Renal cortex interstitium (tissue), 11 donors: ENCODE measurements around the gene FZR1. TPM values are rescaled to one million over a fixed set of nuclear protein-coding genes. Genes with fewer than 3 reads are reported as not detected.

Experiments used
- DNase-seq, 11 donors: peaks; one replicate each; pipeline ENCODE4 v3.0.0-alpha.2; 2013; ENCODE audit warnings: low read depth in 9 of 11, low spot score in 4 of 11; ENCODE audit errors: extremely low read depth in 1 of 11
- polyA plus RNA-seq, 3 donors: library from polyadenylated mRNA; unstranded; fragments of 120-200 nt; gene quantifications; one replicate each; pipeline ENCODE4 v1.2.1, GENCODE V29; 2013; ENCODE audit not compliant: insufficient read length in 3 of 3

The FZR1 gene
- polyA plus RNA-seq, 3 donors = 41.8 to 65.0 (median 55.1) TPM

- DNase-seq = no peak
Measured at GRCh38 chr19:3468211-3468610, 37.9 kb upstream of the FZR1 start.

- DNase-seq = no peak
Measured at GRCh38 chr19:3469638-3470499, 36.2 kb upstream of the FZR1 start.

GRCh38 chr19:3470500-3471128 is 35.5 kb upstream of the FZR1 start:
- DNase-seq = no peak

- DNase-seq = no peak
Measured at GRCh38 chr19:3471954-3472655, 34.0 kb upstream of the FZR1 start.

GRCh38 chr19:3474010-3474409 is 32.1 kb upstream of the FZR1 start:
- no peak for DNase-seq

GRCh38 chr19:3474614-3475013 is 31.5 kb upstream of the FZR1 start:
- no peak for DNase-seq

GRCh38 chr19:3475449-3475848 is 30.7 kb upstream of the FZR1 start:
- no peak for DNase-seq

GRCh38 chr19:3476830-3477229 is 29.3 kb upstream of the FZR1 start:
- DNase-seq = no peak

GRCh38 chr19:3477506-3477905 is 28.6 kb upstream of the FZR1 start:
- DNase-seq = no peak

- no peak for DNase-seq
Measured at GRCh38 chr19:3477951-3478350, 28.2 kb upstream of the FZR1 start.

- DNase-seq = no peak
Measured at GRCh38 chr19:3478409-3479176, 27.5 kb upstream of the FZR1 start.

GRCh38 chr19:3479177-3479833 is 26.8 kb upstream of the FZR1 start:
- no peak for DNase-seq

- DNase-seq = no peak
Measured at GRCh38 chr19:3479834-3480215, 26.3 kb upstream of the FZR1 start.

GRCh38 chr19:3480383-3481091 is 25.6 kb upstream of the FZR1 start, which contains the start of gene SMIM24:
SMIM24 (minus strand) TSS chr19:3480525; CDS start chr19:3480463, 62 bp downstream.
- DNase-seq = peak in 1 of 11 donors; percentile 70

GRCh38 chr19:3481241-3482090 is 24.6 kb upstream of the FZR1 start:
- DNase-seq = no peak

- DNase-seq = no peak
Measured at GRCh38 chr19:3482507-3483225, 23.4 kb upstream of the FZR1 start.

- no peak for DNase-seq
Measured at GRCh38 chr19:3483226-3483628, 22.9 kb upstream of the FZR1 start, which contains the start of gene SMIM44. SMIM44 (minus strand) TSS chr19:3483441; CDS start chr19:3483403, 38 bp downstream.
